ENCODE results near the gene SFRP4.

The SFRP4 gene

GRCh38 chr7:37916017-37916672, 472 bp downstream of the SFRP4 start:
- Histone ChIP-seq H3K9me3 (ENCODE audit: control insufficient read depth, insufficient read depth, low read length) (no peaks in the 10 kb centered on the region), H3K9ac (ENCODE audit: low read depth, low read length) (peak overlapping the region; percentile 53; the same call in 1 of the 2 replicates), H3K36me3 (ENCODE audit: insufficient read depth, low read length) (no peaks in the 10 kb centered on the region), H3K4me1 (ENCODE audit: insufficient read depth, low read length) (no peaks in the 10 kb centered on the region)

- Histone ChIP-seq H3K4me1 (ENCODE audit: insufficient read depth, low read length) (no peaks in the 10 kb centered on the region), H3K36me3 (ENCODE audit: insufficient read depth, low read length) (no peaks in the 10 kb centered on the region), H3K9ac (ENCODE audit: low read depth, low read length) (no peak overlapping the region), H3K9me3 (ENCODE audit: control insufficient read depth, insufficient read depth, low read length) (no peaks in the 10 kb centered on the region)
Observed at GRCh38 chr7:37915438-37915837, 1.2 kb downstream of the SFRP4 start.

DNA sequence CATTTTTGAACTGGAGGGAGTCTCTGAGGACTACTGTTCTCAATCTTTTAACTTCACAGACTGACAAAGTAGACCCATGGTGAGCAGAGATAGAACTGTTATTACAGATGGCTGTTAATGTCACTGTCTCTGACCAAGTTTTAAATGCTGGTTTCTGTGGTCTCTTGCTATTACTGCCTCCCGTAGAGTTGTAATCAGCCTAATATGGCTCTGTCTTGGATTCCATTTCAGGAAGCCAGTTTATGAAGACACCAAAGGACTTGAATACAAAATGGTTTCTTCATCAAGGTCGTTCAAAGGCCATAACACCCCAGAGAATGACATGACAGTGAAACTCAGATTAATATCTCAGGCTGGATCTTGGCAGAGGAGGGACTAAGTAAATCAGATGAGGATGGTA, 3.9 kb downstream of the SFRP4 start:
- H3K9me3 ChIP-seq (ENCODE audit: control insufficient read depth, insufficient read depth, low read length) = no peaks in the 10 kb centered on the region
- no peaks in the 10 kb centered on the region for H3K4me1 ChIP-seq (ENCODE audit: insufficient read depth, low read length)
- no peaks in the 10 kb centered on the region for H3K36me3 ChIP-seq (ENCODE audit: insufficient read depth, low read length)
- no peak overlapping the region for H3K9ac ChIP-seq (ENCODE audit: low read depth, low read length)

DNA sequence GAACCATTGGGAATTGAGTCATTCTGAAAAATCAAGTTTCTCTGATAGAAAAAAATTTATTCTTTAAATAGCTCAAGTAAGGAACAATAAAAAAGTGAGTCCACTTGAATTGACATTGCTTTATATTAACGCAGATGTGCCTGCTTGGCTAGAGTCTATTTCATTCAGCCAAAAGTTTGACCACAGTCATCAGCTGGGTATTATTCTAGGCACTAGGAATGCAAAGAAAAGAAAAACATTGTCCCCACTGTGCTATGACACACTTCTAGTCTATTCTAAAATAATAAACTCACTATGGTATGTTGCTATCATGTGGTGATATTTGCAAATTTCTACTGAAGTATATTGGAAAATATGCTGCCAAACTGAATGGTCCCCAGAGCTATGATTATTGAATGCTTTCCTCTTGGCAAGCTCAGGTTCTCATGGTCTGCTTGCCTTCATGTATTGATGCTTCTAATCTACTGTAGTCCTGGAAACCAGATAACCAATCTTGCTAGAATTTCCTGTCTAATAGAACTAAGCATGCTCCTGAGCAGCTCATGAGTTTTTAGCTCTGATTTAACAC, 8.3 kb downstream of the SFRP4 start:
- H3K4me1 ChIP-seq (ENCODE audit: insufficient read depth, low read length) = no peaks in the 10 kb centered on the region
- H3K9me3 ChIP-seq (ENCODE audit: control insufficient read depth, insufficient read depth, low read length) = no peaks in the 10 kb centered on the region
- no peaks in the 10 kb centered on the region for H3K36me3 ChIP-seq (ENCODE audit: insufficient read depth, low read length)
- no peak overlapping the region for H3K9ac ChIP-seq (ENCODE audit: low read depth, low read length)

GRCh38 chr7:37901890-37902524, 14.6 kb downstream of the SFRP4 start:
- H3K36me3 ChIP-seq (ENCODE audit: insufficient read depth, low read length) = no peaks in the 10 kb centered on the region
- H3K9me3 ChIP-seq (ENCODE audit: control insufficient read depth, insufficient read depth, low read length) = no peaks in the 10 kb centered on the region
- H3K9ac ChIP-seq (ENCODE audit: low read depth, low read length) = no peak overlapping the region
- H3K4me1 ChIP-seq (ENCODE audit: insufficient read depth, low read length) = peaks cover 9% of the 10 kb centered on the region

- no peaks in the 10 kb centered on the region for H3K9me3 ChIP-seq (ENCODE audit: control insufficient read depth, insufficient read depth, low read length)
- no peak overlapping the region for H3K9ac ChIP-seq (ENCODE audit: low read depth, low read length)
- peaks cover 9% of the 10 kb centered on the region for H3K4me1 ChIP-seq (ENCODE audit: insufficient read depth, low read length)
- H3K36me3 ChIP-seq (ENCODE audit: insufficient read depth, low read length) = no peaks in the 10 kb centered on the region
Observed at GRCh38 chr7:37901236-37901827, 15.3 kb downstream of the SFRP4 start.

GRCh38 chr7:37899712-37900247, 16.8 kb downstream of the SFRP4 start:
- Histone ChIP-seq H3K9ac (ENCODE audit: low read depth, low read length) (no peak overlapping the region), H3K36me3 (ENCODE audit: insufficient read depth, low read length) (no peaks in the 10 kb centered on the region), H3K9me3 (ENCODE audit: control insufficient read depth, insufficient read depth, low read length) (no peaks in the 10 kb centered on the region), H3K4me1 (ENCODE audit: insufficient read depth, low read length) (peaks cover 9% of the 10 kb centered on the region)

- Histone ChIP-seq H3K4me1 (ENCODE audit: insufficient read depth, low read length) (no peaks in the 10 kb centered on the region), H3K36me3 (ENCODE audit: insufficient read depth, low read length) (no peaks in the 10 kb centered on the region), H3K9me3 (ENCODE audit: control insufficient read depth, insufficient read depth, low read length) (no peaks in the 10 kb centered on the region), H3K9ac (ENCODE audit: low read depth, low read length) (no peak overlapping the region)
Observed at GRCh38 chr7:37894671-37895070, 21.9 kb downstream of the SFRP4 start.

GRCh38 chr7:37893359-37893758, 23.3 kb downstream of the SFRP4 start:
- Histone ChIP-seq H3K4me1 (ENCODE audit: insufficient read depth, low read length) (no peaks in the 10 kb centered on the region), H3K36me3 (ENCODE audit: insufficient read depth, low read length) (no peaks in the 10 kb centered on the region), H3K9me3 (ENCODE audit: control insufficient read depth, insufficient read depth, low read length) (no peaks in the 10 kb centered on the region), H3K9ac (ENCODE audit: low read depth, low read length) (no peak overlapping the region)

- Histone ChIP-seq H3K36me3 (ENCODE audit: insufficient read depth, low read length) (no peaks in the 10 kb centered on the region), H3K4me1 (ENCODE audit: insufficient read depth, low read length) (no peaks in the 10 kb centered on the region), H3K9me3 (ENCODE audit: control insufficient read depth, insufficient read depth, low read length) (no peaks in the 10 kb centered on the region), H3K9ac (ENCODE audit: low read depth, low read length) (no peak overlapping the region)
Observed at GRCh38 chr7:37882086-37882485, 34.5 kb downstream of the SFRP4 start.

Measured in ES-I3 (cell line).